LNCaP clone FGC (cell line): ENCODE data around the gene ACRV1.

Experiments used
- DNase-seq: peaks from one replicate; pipeline ENCODE4 v3.0.0-alpha.2; 2011; ENCODE audit warnings: low read depth
- H3K4me3 ChIP-seq: 2 replicates; pipeline ENCODE4 v1.5.1; 2011; ENCODE audit warnings: mild to moderate bottlenecking, low read depth, low read length, control low read depth
- CTCF ChIP-seq: IDR thresholded peaks from 2 replicates; pipeline ENCODE4 v1.5.1; 2012; ENCODE audit warnings: mild to moderate bottlenecking; ENCODE audit not compliant: control insufficient read depth, insufficient read depth; ENCODE audit errors: extremely low read depth

Gene ACRV1

GRCh38 chr11:125627236-125627910 is 53.3 kb downstream of the ACRV1 start:
- no peak for DNase-seq
- no peak for TF ChIP-seq CTCF
- peak overlapping the region; percentile 70 for H3K4me3 ChIP-seq

GRCh38 chr11:125626288-125626950 is 54.2 kb downstream of the ACRV1 start:
- peak; percentile 22 for DNase-seq
- H3K4me3 ChIP-seq, result peak overlapping the region; percentile 70
- TF ChIP-seq CTCF, result peak; percentile 60

GRCh38 chr11:125625630-125626287 is 54.9 kb downstream of the ACRV1 start:
- peak overlapping the region; percentile 70 for H3K4me3 ChIP-seq
- TF ChIP-seq CTCF, result no peak
- peak; percentile 55 for DNase-seq

- peak overlapping the region; percentile 70 for H3K4me3 ChIP-seq
- TF ChIP-seq CTCF, result 0 out of 2 replicates have a peak, but pooled peaks have one; percentile 19
- no peak for DNase-seq
These were observed 55.4 kb downstream of the ACRV1 start for GRCh38 chr11:125625225-125625629.

- peak within 1 kb of the TSS; percentile 70 for H3K4me3 ChIP-seq
- no peak for DNase-seq
- TF ChIP-seq CTCF, result no peak
These were observed 55.9 kb downstream of the ACRV1 start, which contains the start of gene CHEK1 for GRCh38 chr11:125624756-125625213. Gene CHEK1, plus strand, starts transcription at chr11:125625163. Its CDS starts 1,606 bp downstream, at chr11:125626769.

- DNase-seq, result no peak
- no peak overlapping the region for H3K4me3 ChIP-seq
- no peak for TF ChIP-seq CTCF
These were observed 57.6 kb downstream of the ACRV1 start for GRCh38 chr11:125623064-125623463.
